ENCODE measurements around the gene RANBP10.

The RANBP10 gene

GRCh38 chr16:67749436-67750078, 56.8 kb downstream of the RANBP10 start:
- TF ChIP-seq RARB (CRISPR knock-in tag; IDR thresholded peaks at IDR 0.05) (no peak), TCF4 (CRISPR knock-in tag; IDR thresholded peaks at IDR 0.05; ENCODE audit: borderline replicate concordance) (no peak), ZNF8 (CRISPR knock-in tag; IDR thresholded peaks at IDR 0.05) (no peak), PPARA (CRISPR knock-in tag; IDR thresholded peaks at IDR 0.05; ENCODE audit: borderline replicate concordance) (no peak)
- TF ChIP-seq, protein P1, sequence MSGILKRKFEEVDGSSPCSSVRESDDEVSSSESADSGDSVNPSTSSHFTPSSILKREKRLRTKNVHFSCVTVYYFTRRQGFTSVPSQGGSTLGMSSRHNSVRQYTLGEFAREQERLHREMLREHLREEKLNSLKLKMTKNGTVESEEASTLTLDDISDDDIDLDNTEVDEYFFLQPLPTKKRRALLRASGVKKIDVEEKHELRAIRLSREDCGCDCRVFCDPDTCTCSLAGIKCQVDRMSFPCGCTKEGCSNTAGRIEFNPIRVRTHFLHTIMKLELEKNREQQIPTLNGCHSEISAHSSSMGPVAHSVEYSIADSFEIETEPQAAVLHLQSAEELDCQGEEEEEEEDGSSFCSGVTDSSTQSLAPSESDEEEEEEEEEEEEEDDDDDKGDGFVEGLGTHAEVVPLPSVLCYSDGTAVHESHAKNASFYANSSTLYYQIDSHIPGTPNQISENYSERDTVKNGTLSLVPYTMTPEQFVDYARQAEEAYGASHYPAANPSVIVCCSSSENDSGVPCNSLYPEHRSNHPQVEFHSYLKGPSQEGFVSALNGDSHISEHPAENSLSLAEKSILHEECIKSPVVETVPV (CRISPR knock-in tag; IDR thresholded peaks at IDR 0.05), result no peak
- ATAC-seq, result no peak

- ATAC-seq, result no peak
- TF ChIP-seq RARB (CRISPR knock-in tag; IDR thresholded peaks at IDR 0.05) (no peak), ESRRG (CRISPR knock-in tag; IDR thresholded peaks at IDR 0.05) (no peak), ZFP30 (CRISPR knock-in tag; IDR thresholded peaks at IDR 0.05) (no peak), OSR1 (CRISPR knock-in tag; IDR thresholded peaks at IDR 0.05) (no peak), TOX (CRISPR knock-in tag; IDR thresholded peaks at IDR 0.05; ENCODE audit: borderline replicate concordance) (no peak), PPARA (CRISPR knock-in tag; IDR thresholded peaks at IDR 0.05; ENCODE audit: borderline replicate concordance) (no peak), ZNF8 (CRISPR knock-in tag; IDR thresholded peaks at IDR 0.05) (no peak), GLIS3 (CRISPR knock-in tag; IDR thresholded peaks at IDR 0.05) (no peak), ZC3H10 (CRISPR knock-in tag; IDR thresholded peaks at IDR 0.05) (no peak), CREB5 (CRISPR knock-in tag; IDR thresholded peaks at IDR 0.05; ENCODE audit: low read depth) (no peak), BACH2 (CRISPR knock-in tag; IDR thresholded peaks at IDR 0.05; ENCODE audit: borderline replicate concordance) (no peak), TCF4 (CRISPR knock-in tag; IDR thresholded peaks at IDR 0.05; ENCODE audit: borderline replicate concordance) (no peak), ZNF565 (CRISPR knock-in tag; conservative IDR thresholded peaks at IDR 0.05; ENCODE audit: low read depth) (no peak), ZNF70 (CRISPR knock-in tag; IDR thresholded peaks at IDR 0.05) (no peak), ISL1 (CRISPR knock-in tag; IDR thresholded peaks at IDR 0.05) (no peak)
- TF ChIP-seq, protein P1 (CRISPR knock-in tag; IDR thresholded peaks at IDR 0.05), result no peak
- TF ChIP-seq, protein P2, sequence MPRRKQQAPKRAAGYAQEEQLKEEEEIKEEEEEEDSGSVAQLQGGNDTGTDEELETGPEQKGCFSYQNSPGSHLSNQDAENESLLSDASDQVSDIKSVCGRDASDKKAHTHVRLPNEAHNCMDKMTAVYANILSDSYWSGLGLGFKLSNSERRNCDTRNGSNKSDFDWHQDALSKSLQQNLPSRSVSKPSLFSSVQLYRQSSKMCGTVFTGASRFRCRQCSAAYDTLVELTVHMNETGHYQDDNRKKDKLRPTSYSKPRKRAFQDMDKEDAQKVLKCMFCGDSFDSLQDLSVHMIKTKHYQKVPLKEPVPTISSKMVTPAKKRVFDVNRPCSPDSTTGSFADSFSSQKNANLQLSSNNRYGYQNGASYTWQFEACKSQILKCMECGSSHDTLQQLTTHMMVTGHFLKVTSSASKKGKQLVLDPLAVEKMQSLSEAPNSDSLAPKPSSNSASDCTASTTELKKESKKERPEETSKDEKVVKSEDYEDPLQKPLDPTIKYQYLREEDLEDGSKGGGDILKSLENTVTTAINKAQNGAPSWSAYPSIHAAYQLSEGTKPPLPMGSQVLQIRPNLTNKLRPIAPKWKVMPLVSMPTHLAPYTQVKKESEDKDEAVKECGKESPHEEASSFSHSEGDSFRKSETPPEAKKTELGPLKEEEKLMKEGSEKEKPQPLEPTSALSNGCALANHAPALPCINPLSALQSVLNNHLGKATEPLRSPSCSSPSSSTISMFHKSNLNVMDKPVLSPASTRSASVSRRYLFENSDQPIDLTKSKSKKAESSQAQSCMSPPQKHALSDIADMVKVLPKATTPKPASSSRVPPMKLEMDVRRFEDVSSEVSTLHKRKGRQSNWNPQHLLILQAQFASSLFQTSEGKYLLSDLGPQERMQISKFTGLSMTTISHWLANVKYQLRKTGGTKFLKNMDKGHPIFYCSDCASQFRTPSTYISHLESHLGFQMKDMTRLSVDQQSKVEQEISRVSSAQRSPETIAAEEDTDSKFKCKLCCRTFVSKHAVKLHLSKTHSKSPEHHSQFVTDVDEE (CRISPR knock-in tag; IDR thresholded peaks at IDR 0.05), result no peak
These were observed 57.5 kb downstream of the RANBP10 start for GRCh38 chr16:67748834-67749233.

GRCh38 chr16:67746846-67747245, 59.5 kb downstream of the RANBP10 start:
- no peak for ATAC-seq
- TF ChIP-seq, protein P3, sequence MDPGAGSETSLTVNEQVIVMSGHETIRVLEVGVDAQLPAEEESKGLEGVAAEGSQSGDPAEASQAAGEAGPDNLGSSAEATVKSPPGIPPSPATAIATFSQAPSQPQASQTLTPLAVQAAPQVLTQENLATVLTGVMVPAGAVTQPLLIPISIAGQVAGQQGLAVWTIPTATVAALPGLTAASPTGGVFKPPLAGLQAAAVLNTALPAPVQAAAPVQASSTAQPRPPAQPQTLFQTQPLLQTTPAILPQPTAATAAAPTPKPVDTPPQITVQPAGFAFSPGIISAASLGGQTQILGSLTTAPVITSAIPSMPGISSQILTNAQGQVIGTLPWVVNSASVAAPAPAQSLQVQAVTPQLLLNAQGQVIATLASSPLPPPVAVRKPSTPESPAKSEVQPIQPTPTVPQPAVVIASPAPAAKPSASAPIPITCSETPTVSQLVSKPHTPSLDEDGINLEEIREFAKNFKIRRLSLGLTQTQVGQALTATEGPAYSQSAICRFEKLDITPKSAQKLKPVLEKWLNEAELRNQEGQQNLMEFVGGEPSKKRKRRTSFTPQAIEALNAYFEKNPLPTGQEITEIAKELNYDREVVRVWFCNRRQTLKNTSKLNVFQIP (CRISPR knock-in tag; IDR thresholded peaks at IDR 0.05; ENCODE audit: borderline replicate concordance, low read depth), result no peak
- TF ChIP-seq TCF4 (CRISPR knock-in tag; IDR thresholded peaks at IDR 0.05; ENCODE audit: borderline replicate concordance), result no peak
- TF ChIP-seq ZNF70 (CRISPR knock-in tag; IDR thresholded peaks at IDR 0.05), result no peak
- TF ChIP-seq ZNF565 (CRISPR knock-in tag; conservative IDR thresholded peaks at IDR 0.05; ENCODE audit: low read depth), result no peak
- no peak for TF ChIP-seq OSR1 (CRISPR knock-in tag; IDR thresholded peaks at IDR 0.05)
- no peak for TF ChIP-seq PATZ1 (CRISPR knock-in tag; IDR thresholded peaks at IDR 0.05; ENCODE audit: borderline replicate concordance)
- TF ChIP-seq ESRRG (CRISPR knock-in tag; IDR thresholded peaks at IDR 0.05), result no peak
- TF ChIP-seq CREB5 (CRISPR knock-in tag; IDR thresholded peaks at IDR 0.05; ENCODE audit: low read depth), result no peak
- TF ChIP-seq, protein P1 (CRISPR knock-in tag; IDR thresholded peaks at IDR 0.05), result no peak
- no peak for TF ChIP-seq ZFP30 (CRISPR knock-in tag; IDR thresholded peaks at IDR 0.05)
- no peak for TF ChIP-seq CSDC2 (CRISPR knock-in tag; IDR thresholded peaks at IDR 0.05)
- TF ChIP-seq RARB (CRISPR knock-in tag; IDR thresholded peaks at IDR 0.05), result no peak
- no peak for TF ChIP-seq SNAI2 (CRISPR knock-in tag; IDR thresholded peaks at IDR 0.05)

Measured in SK-N-SH treated with all-trans-retinoic acid at 6 μM for 48 hours (cell line).